ENCODE data around the gene GPC6. TPM values are rescaled to one million over a fixed set of nuclear protein-coding genes. Genes with fewer than 3 reads are reported as not detected.

Gene GPC6
- total RNA-seq, 2 donors from 2014 or later: 1.6 to 4.0 TPM

GRCh38 chr13:93987458-93987857 lies 760.9 kb downstream of the GPC6 start:
- DNase-seq (no peak), ATAC-seq (no peak)
- Histone ChIP-seq H3K27me3 (no peaks in the 10 kb centered on the region), H3K4me3 (no peak overlapping the region), H3K36me3 (replicated peaks in 1 of 2; ENCODE audit: insufficient read depth in 1 of 2, low read depth in 2 of 2) (no peaks in the 10 kb centered on the region), H3K27ac (no peak overlapping the region), H3K9me3 (no peaks in the 10 kb centered on the region), H3K4me1 (no peaks in the 10 kb centered on the region)
- TF ChIP-seq POLR2A (IDR thresholded peaks at IDR 0.05) (no peak), CTCF (IDR thresholded peaks at IDR 0.05) (no peak)
- intact Hi-C loops (cut with DNase I): no loop called here

- Histone ChIP-seq H3K27me3 (no peaks in the 10 kb centered on the region), H3K36me3 (replicated peaks in 1 of 2; ENCODE audit: insufficient read depth in 1 of 2, low read depth in 2 of 2) (no peaks in the 10 kb centered on the region), H3K27ac (no peak overlapping the region), H3K4me1 (no peaks in the 10 kb centered on the region), H3K4me3 (no peak overlapping the region), H3K9me3 (no peaks in the 10 kb centered on the region)
- DNase-seq (no peak), ATAC-seq (no peak)
- no peak for TF ChIP-seq CTCF (IDR thresholded peaks at IDR 0.05)
- TF ChIP-seq POLR2A (IDR thresholded peaks at IDR 0.05): no peak
- intact Hi-C loops (cut with DNase I): no loop called here
These were observed 765.0 kb downstream of the GPC6 start for GRCh38 chr13:93991569-93991968.

GRCh38 chr13:93996481-93996880 lies 769.9 kb downstream of the GPC6 start:
- no peaks in the 10 kb centered on the region for H3K36me3 ChIP-seq (replicated peaks in 1 of 2; ENCODE audit: insufficient read depth in 1 of 2, low read depth in 2 of 2)
- no peaks in the 10 kb centered on the region for H3K4me1 ChIP-seq
- no peaks in the 10 kb centered on the region for H3K27me3 ChIP-seq
- no peak for TF ChIP-seq CTCF (IDR thresholded peaks at IDR 0.05)
- no peak for TF ChIP-seq POLR2A (IDR thresholded peaks at IDR 0.05)
- intact Hi-C loops (cut with DNase I): no loop called here
- ATAC-seq: no peak
- no peaks in the 10 kb centered on the region for H3K9me3 ChIP-seq
- DNase-seq: no peak
- H3K4me3 ChIP-seq: no peak overlapping the region
- no peak overlapping the region for H3K27ac ChIP-seq
- 82 to 90% methylated on average over 3 of the region's 3 CpGs for WGBS, 2 donors

- peaks cover 1% of the 10 kb centered on the region for H3K4me1 ChIP-seq
- ATAC-seq (no peak), DNase-seq (no peak)
- H3K27ac ChIP-seq: no peak overlapping the region
- whole genome bisulfite sequencing, 2 donors: 62 to 65% methylated on average over 6 of the region's 6 CpGs
- H3K9me3 ChIP-seq: no peaks in the 10 kb centered on the region
- H3K4me3 ChIP-seq: no peak overlapping the region
- intact Hi-C loops (cut with DNase I): no loop called here
- no peaks in the 10 kb centered on the region for H3K36me3 ChIP-seq (replicated peaks in 1 of 2; ENCODE audit: insufficient read depth in 1 of 2, low read depth in 2 of 2)
- H3K27me3 ChIP-seq: no peaks in the 10 kb centered on the region
- TF ChIP-seq CTCF (IDR thresholded peaks at IDR 0.05) (no peak), POLR2A (IDR thresholded peaks at IDR 0.05) (no peak)
These were observed 779.7 kb downstream of the GPC6 start for GRCh38 chr13:94006296-94006695.

- no peak for ATAC-seq
- DNase-seq: no peak
- Histone ChIP-seq H3K27me3 (no peaks in the 10 kb centered on the region), H3K27ac (no peak overlapping the region), H3K4me3 (no peak overlapping the region), H3K4me1 (peaks cover 6% of the 10 kb centered on the region), H3K9me3 (no peaks in the 10 kb centered on the region), H3K36me3 (replicated peaks in 1 of 2; ENCODE audit: insufficient read depth in 1 of 2, low read depth in 2 of 2) (no peaks in the 10 kb centered on the region)
- WGBS, 2 donors: 90 to 93% methylated on average over 5 of the region's 5 CpGs
- TF ChIP-seq POLR2A (IDR thresholded peaks at IDR 0.05) (no peak), CTCF (IDR thresholded peaks at IDR 0.05) (no peak)
- intact Hi-C loops (cut with DNase I): no loop called here
These were observed 780.5 kb downstream of the GPC6 start for GRCh38 chr13:94007072-94007471.
